WTC11 (cell line): Measurements from ENCODE around the gene GNB5. TPM values are rescaled to one million over a fixed set of nuclear protein-coding genes. Genes with fewer than 3 reads are reported as not detected.

Source experiments
- ATAC-seq: fragments of 200-7000 bp; cut with Tn5 transposase; 2 replicates; pipeline ENCODE4 v1.10.0; 2021; ENCODE audit warnings: mild to moderate bottlenecking, moderate library complexity
- CTCF ChIA-PET: fragments of 300-600 bp; sonication (Branson Sonifier 250); formaldehyde crosslinking; loops from one replicate; lab custom pipeline; 2021; ENCODE audit warnings: antibody characterized with exemption; lab: Charles Lee
- POLR2A ChIA-PET: fragments of 350-600 bp; sonication (Branson Sonifier 250); formaldehyde crosslinking; loops from one replicate; lab custom pipeline; 2021; ENCODE audit warnings: antibody characterized with exemption; lab: Charles Lee
- DNase-seq: peaks from one replicate; pipeline ENCODE4 v3.0.0; 2021; ENCODE audit warnings: low spot score
- H3K27ac Mint-ChIP-seq: 2 replicates; pipeline ENCODE4 v1.8.0; 2021; ENCODE audit warnings: mixed read lengths
- H3K27me3 Mint-ChIP-seq: 2 replicates; pipeline ENCODE4 v1.8.0; 2021; ENCODE audit warnings: low read depth, mild to moderate bottlenecking, moderate library complexity, mixed read lengths
- H3K36me3 Mint-ChIP-seq: 2 replicates; pipeline ENCODE4 v1.8.0; 2021; ENCODE audit warnings: mixed read lengths
- H3K4me1 Mint-ChIP-seq: 2 replicates; pipeline ENCODE4 v1.8.0; 2022; ENCODE audit warnings: mixed read lengths
- H3K4me3 Mint-ChIP-seq: 2 replicates; pipeline ENCODE4 v1.8.0; 2021; ENCODE audit warnings: mild to moderate bottlenecking, moderate library complexity, mixed read lengths
- H3K9me3 Mint-ChIP-seq: 2 replicates; pipeline ENCODE4 v1.8.0; 2021; ENCODE audit warnings: mixed read lengths
- ATF1 ChIP-seq: sonication (generic); formaldehyde crosslinking; IDR thresholded peaks from 2 replicates; pipeline ENCODE4 v1.8.1; 2023; ENCODE audit warnings: mild to moderate bottlenecking, moderate library complexity, missing genetic modification reagents
- CREM ChIP-seq: sonication (generic); formaldehyde crosslinking; IDR thresholded peaks from 2 replicates; pipeline ENCODE4 v1.8.1; 2022; ENCODE audit warnings: mild to moderate bottlenecking, missing genetic modification reagents, moderate library complexity
- FOXJ3 ChIP-seq: sonication (generic); formaldehyde crosslinking; IDR thresholded peaks from 2 replicates; pipeline ENCODE4 v1.9.0; 2021; ENCODE audit warnings: missing genetic modification reagents, mild to moderate bottlenecking, borderline replicate concordance
- FOXK1 ChIP-seq: sonication (generic); formaldehyde crosslinking; IDR thresholded peaks from 2 replicates; pipeline ENCODE4 v1.8.0; 2022; ENCODE audit warnings: mild to moderate bottlenecking, moderate library complexity, missing genetic modification reagents
- KAT7 ChIP-seq: sonication (generic); formaldehyde crosslinking; IDR thresholded peaks from 2 replicates; pipeline ENCODE4 v1.8.1; 2023; ENCODE audit warnings: missing genetic modification reagents, mild to moderate bottlenecking, borderline replicate concordance
- NR2C2 ChIP-seq: sonication (generic); formaldehyde crosslinking; IDR thresholded peaks from 2 replicates; pipeline ENCODE4 v1.8.0; 2022; ENCODE audit warnings: mild to moderate bottlenecking, missing genetic modification reagents
- OVOL2 ChIP-seq: fragments of 250-450 bp; sonication (Bioruptor Pico); IDR thresholded peaks from 2 replicates; pipeline ENCODE4 v1.9.0; 2021; ENCODE audit warnings: mild to moderate bottlenecking, borderline replicate concordance
- SMAD4 ChIP-seq: sonication (generic); formaldehyde crosslinking; IDR thresholded peaks from 2 replicates; pipeline ENCODE4 v1.8.0; 2022; ENCODE audit warnings: mild to moderate bottlenecking, missing genetic modification reagents
- STAT6 ChIP-seq: sonication (generic); formaldehyde crosslinking; conservative IDR thresholded peaks from 2 replicates; pipeline ENCODE4 v1.8.1; 2023; ENCODE audit warnings: mild to moderate bottlenecking, low read depth, missing genetic modification reagents, moderate library complexity
- TEAD4 ChIP-seq: sonication (generic); formaldehyde crosslinking; IDR thresholded peaks from 2 replicates; pipeline ENCODE4 v1.8.0; 2022; ENCODE audit warnings: mild to moderate bottlenecking, missing genetic modification reagents
- TP53 ChIP-seq: sonication (generic); formaldehyde crosslinking; IDR thresholded peaks from 2 replicates; pipeline ENCODE4 v1.8.1; 2023; ENCODE audit warnings: mild to moderate bottlenecking, missing genetic modification reagents
- ZNF232 ChIP-seq: sonication (generic); formaldehyde crosslinking; IDR thresholded peaks from 2 replicates; pipeline ENCODE4 v1.8.0; 2022; ENCODE audit warnings: mild to moderate bottlenecking, missing genetic modification reagents
- ZNF671 ChIP-seq: fragments of 250-450 bp; sonication (Bioruptor Pico); IDR thresholded peaks from 2 replicates; pipeline ENCODE4 v1.8.0; 2021; ENCODE audit warnings: mild to moderate bottlenecking
- ZSCAN18 ChIP-seq: fragments of 250-450 bp; sonication (Bioruptor Pico); IDR thresholded peaks from 2 replicates; pipeline ENCODE4 v2.1.2; 2022; ENCODE audit warnings: mild to moderate bottlenecking, moderate library complexity
- total RNA-seq: library from RNA; stranded (reverse); gene quantifications from 3 replicates; pipeline ENCODE4 v1.2.3, GENCODE V29; 2021
- TF ChIP-seq, protein P1 (sequence below): sonication (generic); formaldehyde crosslinking; conservative IDR thresholded peaks from 2 replicates; pipeline ENCODE4 v1.8.1; 2022; ENCODE audit warnings: mild to moderate bottlenecking, missing genetic modification reagents
- TF ChIP-seq, protein P2 (sequence below): fragments of 200-600 bp; IDR thresholded peaks from 2 replicates; pipeline ENCODE4 v1.8.0; 2022; ENCODE audit warnings: antibody characterized with exemption
- TF ChIP-seq, protein P3 (sequence below): fragments of 250-450 bp; sonication (Bioruptor Pico); conservative IDR thresholded peaks from 2 replicates; pipeline ENCODE4 v1.9.0; 2021; ENCODE audit warnings: mild to moderate bottlenecking
- TF ChIP-seq, protein P4 (sequence below): sonication (generic); formaldehyde crosslinking; IDR thresholded peaks from 2 replicates; pipeline ENCODE4 v1.8.1; 2022; ENCODE audit warnings: mild to moderate bottlenecking, moderate library complexity, missing genetic modification reagents

GNB5 gene
- total RNA-seq, 1 experiment from 2014 or later = 37.0 TPM

DNA sequence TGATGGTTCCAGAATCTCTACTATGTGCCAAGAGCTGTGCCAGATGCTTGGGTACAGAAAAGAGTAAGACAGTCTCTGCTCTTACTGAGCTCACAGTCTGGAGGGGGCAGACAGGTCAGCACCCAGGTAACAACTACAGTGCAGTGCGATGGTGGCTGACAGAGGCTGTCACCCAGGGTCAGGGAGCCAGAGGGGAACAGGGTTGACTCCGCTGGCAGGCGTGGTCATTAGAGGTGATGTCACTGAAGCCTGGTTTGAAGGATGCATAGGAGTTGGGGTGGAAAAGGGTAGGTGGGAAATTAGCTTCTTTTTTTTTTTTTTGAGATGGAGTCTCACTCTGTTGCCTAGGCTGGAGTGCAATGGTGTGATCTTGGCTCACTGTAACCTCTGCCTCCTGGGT lies 31.5 kb downstream of the GNB5 start:
- DNase-seq (no peak), ATAC-seq (no peak)
- POLR2A ChIA-PET = no interaction called here
- Mint-ChIP-seq H3K4me1 (peaks cover 3% of the 10 kb centered on the region; the same call in 1 of the 2 replicates), H3K27me3 (no peaks in the 10 kb centered on the region), H3K9me3 (no peaks in the 10 kb centered on the region)
- CTCF ChIA-PET = interaction anchor here (1.8 kb wide), 1 partner anchor 49 kb away, joined by 6 read pairs; no protein-coding TSS in a partner anchor
- no peak for TF ChIP-seq TEAD4 (CRISPR knock-in tag)
- no peak for TF ChIP-seq SMAD4 (CRISPR knock-in tag)
- no peak for TF ChIP-seq ZNF671 (CRISPR knock-in tag)
- TF ChIP-seq ATF1 (CRISPR knock-in tag) = no peak
- no peak for TF ChIP-seq FOXJ3 (CRISPR knock-in tag)
- TF ChIP-seq TP53 (CRISPR knock-in tag) = no peak
- no peak for TF ChIP-seq FOXK1 (CRISPR knock-in tag)
- TF ChIP-seq, protein P1, sequence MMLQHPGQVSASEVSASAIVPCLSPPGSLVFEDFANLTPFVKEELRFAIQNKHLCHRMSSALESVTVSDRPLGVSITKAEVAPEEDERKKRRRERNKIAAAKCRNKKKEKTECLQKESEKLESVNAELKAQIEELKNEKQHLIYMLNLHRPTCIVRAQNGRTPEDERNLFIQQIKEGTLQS = no peak
- no peak for TF ChIP-seq STAT6 (CRISPR knock-in tag)
- TF ChIP-seq, protein P2, sequence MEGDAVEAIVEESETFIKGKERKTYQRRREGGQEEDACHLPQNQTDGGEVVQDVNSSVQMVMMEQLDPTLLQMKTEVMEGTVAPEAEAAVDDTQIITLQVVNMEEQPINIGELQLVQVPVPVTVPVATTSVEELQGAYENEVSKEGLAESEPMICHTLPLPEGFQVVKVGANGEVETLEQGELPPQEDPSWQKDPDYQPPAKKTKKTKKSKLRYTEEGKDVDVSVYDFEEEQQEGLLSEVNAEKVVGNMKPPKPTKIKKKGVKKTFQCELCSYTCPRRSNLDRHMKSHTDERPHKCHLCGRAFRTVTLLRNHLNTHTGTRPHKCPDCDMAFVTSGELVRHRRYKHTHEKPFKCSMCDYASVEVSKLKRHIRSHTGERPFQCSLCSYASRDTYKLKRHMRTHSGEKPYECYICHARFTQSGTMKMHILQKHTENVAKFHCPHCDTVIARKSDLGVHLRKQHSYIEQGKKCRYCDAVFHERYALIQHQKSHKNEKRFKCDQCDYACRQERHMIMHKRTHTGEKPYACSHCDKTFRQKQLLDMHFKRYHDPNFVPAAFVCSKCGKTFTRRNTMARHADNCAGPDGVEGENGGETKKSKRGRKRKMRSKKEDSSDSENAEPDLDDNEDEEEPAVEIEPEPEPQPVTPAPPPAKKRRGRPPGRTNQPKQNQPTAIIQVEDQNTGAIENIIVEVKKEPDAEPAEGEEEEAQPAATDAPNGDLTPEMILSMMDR = no peak
- TF ChIP-seq ZSCAN18 (CRISPR knock-in tag) = no peak
- TF ChIP-seq, protein P3, sequence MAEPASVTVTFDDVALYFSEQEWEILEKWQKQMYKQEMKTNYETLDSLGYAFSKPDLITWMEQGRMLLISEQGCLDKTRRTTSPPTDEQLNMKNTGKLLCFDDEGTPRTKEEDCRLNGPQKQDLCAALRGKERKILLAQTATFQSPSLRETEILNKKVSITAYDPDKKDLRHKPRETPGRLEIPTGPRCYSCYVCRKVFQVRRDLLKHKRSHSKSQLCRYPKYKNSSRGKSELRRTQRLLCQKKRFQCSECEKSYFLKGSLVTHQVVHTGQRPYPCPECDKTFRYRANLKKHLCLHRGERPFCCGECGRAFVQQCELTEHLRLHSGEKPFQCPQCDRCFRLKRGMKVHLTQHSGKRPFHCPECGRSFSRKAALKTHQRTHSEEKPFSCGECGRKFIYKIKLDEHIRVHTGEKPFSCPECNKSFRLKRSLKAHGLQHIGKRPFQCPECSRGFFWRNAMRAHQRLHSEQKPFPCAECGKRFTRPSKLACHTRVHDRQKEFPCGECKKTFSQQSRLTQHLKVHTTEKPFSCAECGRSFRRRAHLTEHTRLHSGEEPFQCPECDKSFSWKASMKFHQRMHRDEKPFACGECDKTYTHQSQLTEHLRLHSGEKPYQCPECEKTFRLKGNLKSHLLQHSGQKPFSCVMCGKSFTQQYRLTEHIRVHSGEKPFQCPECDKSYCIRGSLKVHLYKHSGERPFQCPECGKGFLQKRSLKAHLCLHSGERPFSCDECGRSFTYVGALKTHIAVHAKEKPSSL (CRISPR knock-in tag) = no peak
- TF ChIP-seq CREM = no peak
- TF ChIP-seq OVOL2 (CRISPR knock-in tag) = no peak
- no peak for TF ChIP-seq KAT7 (CRISPR knock-in tag)
- no peak for TF ChIP-seq ZNF232
- TF ChIP-seq NR2C2 = no peak
- TF ChIP-seq, protein P4, sequence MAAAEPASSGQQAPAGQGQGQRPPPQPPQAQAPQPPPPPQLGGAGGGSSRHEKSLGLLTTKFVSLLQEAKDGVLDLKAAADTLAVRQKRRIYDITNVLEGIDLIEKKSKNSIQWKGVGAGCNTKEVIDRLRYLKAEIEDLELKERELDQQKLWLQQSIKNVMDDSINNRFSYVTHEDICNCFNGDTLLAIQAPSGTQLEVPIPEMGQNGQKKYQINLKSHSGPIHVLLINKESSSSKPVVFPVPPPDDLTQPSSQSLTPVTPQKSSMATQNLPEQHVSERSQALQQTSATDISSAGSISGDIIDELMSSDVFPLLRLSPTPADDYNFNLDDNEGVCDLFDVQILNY (CRISPR knock-in tag) = no peak
- TF ChIP-seq, all 79 proteins: peak for 0
- H3K27ac Mint-ChIP-seq = no peak overlapping the region
- H3K36me3 Mint-ChIP-seq = peaks cover 7% of the 10 kb centered on the region; the same call in 1 of the 2 replicates
- H3K4me3 Mint-ChIP-seq = no peak overlapping the region
